GM11168 (cell line): ENCODE results near the gene VWF.

Experiments
- in situ Hi-C: fragments of 300-500 bp; cut with MboI; formaldehyde crosslinking; loops from one replicate; pipeline ENCODE4 v1.12.0; 2022; ENCODE audit warnings: low sequenced_read_pairs; ENCODE audit not compliant: unreplicated experiment

Gene VWF

GRCh38 chr12:5904441-5904840, 220.0 kb downstream of the VWF start:
- in situ Hi-C loops, result no loop called here

GRCh38 chr12:5902736-5903135, 221.7 kb downstream of the VWF start:
- in situ Hi-C loops, result no loop called here

GRCh38 chr12:5901416-5901815, 223.1 kb downstream of the VWF start:
- in situ Hi-C loops, result no loop called here

GRCh38 chr12:5900533-5901205, 223.8 kb downstream of the VWF start:
- in situ Hi-C loops, result no loop called here

- in situ Hi-C loops, result no loop called here
These were observed 224.4 kb downstream of the VWF start for GRCh38 chr12:5900076-5900475.

GRCh38 chr12:5899675-5900074, 224.8 kb downstream of the VWF start:
- in situ Hi-C loops, result no loop called here

GRCh38 chr12:5898874-5899273, 225.6 kb downstream of the VWF start:
- in situ Hi-C loops, result no loop called here
